ENCODE measurements around the gene PRR11. TPM values are rescaled to one million over a fixed set of nuclear protein-coding genes. Genes with fewer than 3 reads are reported as not detected.
"Not testable (repeated sequence)": the region's sequence is repeated elsewhere in the genome, so short reads cannot be mapped to it uniquely, and the experiment has no call there.

PRR11 gene
- total RNA-seq, 1 donor from 2014 or later: 14.9 TPM

GRCh38 chr17:59129814-59130213 is 25.7 kb upstream of the PRR11 start:
- Histone ChIP-seq H3K4me3 (ENCODE audit: insufficient read depth, low read depth, low read length) (no peak overlapping the region), H3K36me3 (ENCODE audit: insufficient read depth, low read length) (no peaks in the 10 kb centered on the region), H2AFZ (ENCODE audit: low read depth, low read length) (no peak overlapping the region), H3K4me2 (ENCODE audit: low read length) (no peak overlapping the region), H4K20me1 (ENCODE audit: insufficient read depth, low read length) (peaks cover 10% of the 10 kb centered on the region), H3K79me2 (ENCODE audit: insufficient read depth, low read length) (peaks cover 72% of the 10 kb centered on the region), H3K27me3 (ENCODE audit: insufficient read depth, low read length) (no peaks in the 10 kb centered on the region), H3K4me1 (ENCODE audit: insufficient read depth, low read length) (no peaks in the 10 kb centered on the region), H3K9me3 (ENCODE audit: insufficient read depth, low read depth, low read length) (no peaks in the 10 kb centered on the region), H3K9ac (ENCODE audit: low read length) (no peak overlapping the region), H3K27ac (ENCODE audit: low read depth, low read length) (no peak overlapping the region)
- Mint-ChIP-seq H3K9me3 (ENCODE audit: unreplicated experiment) (no peaks in the 10 kb centered on the region), H3K27me3 (ENCODE audit: low read depth, unreplicated experiment) (no peaks in the 10 kb centered on the region), H3K4me3 (ENCODE audit: unreplicated experiment) (no peak overlapping the region), H3K27ac (ENCODE audit: unreplicated experiment) (no peak overlapping the region), H3K36me3 (ENCODE audit: low read depth, unreplicated experiment) (no peaks in the 10 kb centered on the region), H3K4me1 (ENCODE audit: low read depth, unreplicated experiment) (no peaks in the 10 kb centered on the region)
- FAIRE-seq (no peak), DNase-seq (ENCODE audit: low read depth) (no peak)
- no peak for TF ChIP-seq EZH2 (IDR thresholded peaks at IDR 0.05; ENCODE audit: insufficient read depth, low read length)
- TF ChIP-seq CTCF (IDR thresholded peaks at IDR 0.05; ENCODE audit: insufficient read depth, low read depth, low read length): no peak

GRCh38 chr17:59131131-59131530 is 24.4 kb upstream of the PRR11 start:
- TF ChIP-seq EZH2 (IDR thresholded peaks at IDR 0.05; ENCODE audit: insufficient read depth, low read length): no peak
- no peak for TF ChIP-seq CTCF (IDR thresholded peaks at IDR 0.05; ENCODE audit: insufficient read depth, low read depth, low read length)
- peaks cover 75% of the 10 kb centered on the region for H3K79me2 ChIP-seq (ENCODE audit: insufficient read depth, low read length)
- H3K4me2 ChIP-seq (ENCODE audit: low read length): no peak overlapping the region
- no peaks in the 10 kb centered on the region for H3K27me3 ChIP-seq (ENCODE audit: insufficient read depth, low read length)
- H3K27ac Mint-ChIP-seq (ENCODE audit: unreplicated experiment): no peak overlapping the region
- no peak overlapping the region for H3K9ac ChIP-seq (ENCODE audit: low read length)
- no peak overlapping the region for H3K4me3 Mint-ChIP-seq (ENCODE audit: unreplicated experiment)
- H3K27me3 Mint-ChIP-seq (ENCODE audit: low read depth, unreplicated experiment): no peaks in the 10 kb centered on the region
- no peaks in the 10 kb centered on the region for H3K4me1 ChIP-seq (ENCODE audit: insufficient read depth, low read length)
- H3K36me3 ChIP-seq (ENCODE audit: insufficient read depth, low read length): no peaks in the 10 kb centered on the region
- H3K4me1 Mint-ChIP-seq (ENCODE audit: low read depth, unreplicated experiment): no peaks in the 10 kb centered on the region
- H4K20me1 ChIP-seq (ENCODE audit: insufficient read depth, low read length): peaks cover 15% of the 10 kb centered on the region
- H3K36me3 Mint-ChIP-seq (ENCODE audit: low read depth, unreplicated experiment): no peaks in the 10 kb centered on the region
- DNase-seq (ENCODE audit: low read depth) (no peak), FAIRE-seq (no peak)
- no peak overlapping the region for H3K4me3 ChIP-seq (ENCODE audit: insufficient read depth, low read depth, low read length)
- no peak overlapping the region for H2AFZ ChIP-seq (ENCODE audit: low read depth, low read length)
- H3K9me3 Mint-ChIP-seq (ENCODE audit: unreplicated experiment): no peaks in the 10 kb centered on the region
- no peaks in the 10 kb centered on the region for H3K9me3 ChIP-seq (ENCODE audit: insufficient read depth, low read depth, low read length)
- no peak overlapping the region for H3K27ac ChIP-seq (ENCODE audit: low read depth, low read length)

DNA sequence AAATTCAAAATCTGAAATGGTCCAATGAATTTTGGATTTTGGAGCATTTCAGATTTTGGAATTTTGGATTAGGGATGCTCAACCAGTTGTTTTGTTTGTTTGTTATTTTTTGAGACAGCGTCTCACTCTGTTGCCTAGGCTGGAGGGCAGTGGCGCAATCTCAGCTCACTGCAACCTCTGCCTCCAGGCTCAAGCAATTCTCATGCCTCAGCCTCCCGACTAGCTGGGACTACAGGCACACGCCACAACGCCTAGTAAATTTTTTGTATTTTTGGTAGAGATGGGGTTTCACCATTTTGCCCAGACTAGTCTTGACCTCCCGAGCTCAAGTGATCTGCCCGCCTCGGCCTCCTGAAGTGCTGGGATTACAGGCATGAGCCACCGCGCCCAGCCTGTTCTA is 17.2 kb upstream of the PRR11 start:
- H3K4me1 ChIP-seq (ENCODE audit: insufficient read depth, low read length); H3K9me3 ChIP-seq (ENCODE audit: insufficient read depth, low read depth, low read length); H3K4me1 Mint-ChIP-seq (ENCODE audit: low read depth, unreplicated experiment); H3K27me3 ChIP-seq (ENCODE audit: insufficient read depth, low read length); H3K27me3 Mint-ChIP-seq (ENCODE audit: low read depth, unreplicated experiment); H3K4me2 ChIP-seq (ENCODE audit: low read length); FAIRE-seq; H3K36me3 Mint-ChIP-seq (ENCODE audit: low read depth, unreplicated experiment); H3K9ac ChIP-seq (ENCODE audit: low read length); H3K27ac ChIP-seq (ENCODE audit: low read depth, low read length); H3K4me3 Mint-ChIP-seq (ENCODE audit: unreplicated experiment); H3K27ac Mint-ChIP-seq (ENCODE audit: unreplicated experiment); DNase-seq (ENCODE audit: low read depth); H3K9me3 Mint-ChIP-seq (ENCODE audit: unreplicated experiment); H3K4me3 ChIP-seq (ENCODE audit: insufficient read depth, low read depth, low read length); H3K36me3 ChIP-seq (ENCODE audit: insufficient read depth, low read length); H2AFZ ChIP-seq (ENCODE audit: low read depth, low read length): not testable (repeated sequence)
- H4K20me1 ChIP-seq (ENCODE audit: insufficient read depth, low read length): peaks cover 31% of the 10 kb centered on the region
- peaks cover 97% of the 10 kb centered on the region for H3K79me2 ChIP-seq (ENCODE audit: insufficient read depth, low read length)

All from astrocyte (in vitro differentiated cells and primary cell).